AG04450 (cell line): Measurements from ENCODE around the gene PLEKHG3. TPM values are rescaled to one million over a fixed set of nuclear protein-coding genes. Genes with fewer than 3 reads are reported as not detected.

Experiments used
- CTCF ChIA-PET: fragments of 300-600, 350-600 bp; formaldehyde crosslinking; extraction: SDS; loops from one replicate; lab custom pipeline; 2022; ENCODE audit warnings: antibody characterized with exemption, inconsistent platforms; lab: Charles Lee
- POLR2A ChIA-PET: fragments of 350-600 bp; formaldehyde crosslinking; extraction: SDS; loops from one replicate; lab custom pipeline; 2021; ENCODE audit warnings: antibody characterized with exemption, inconsistent platforms; lab: Yijun Ruan, JAX
- DNase-seq: peaks from one replicate; pipeline ENCODE4 v3.0.0-alpha.2; 2011; ENCODE audit warnings: low read depth, low spot score
- H3K27ac ChIP-seq: one replicate; pipeline ENCODE4 v1.5.1; 2012; ENCODE audit warnings: low read depth, low read length, control low read depth
- H3K27me3 ChIP-seq: one replicate; pipeline ENCODE4 v1.6.0; 2012; ENCODE audit warnings: low read length; ENCODE audit not compliant: control insufficient read depth, insufficient read depth
- H3K4me3 ChIP-seq: 2 replicates; pipeline ENCODE4 v1.5.1; 2011; ENCODE audit warnings: mild to moderate bottlenecking, low read depth, low read length, control low read depth
- H3K9me3 ChIP-seq: 2 replicates; pipeline ENCODE4 v1.5.1; 2012; ENCODE audit warnings: low read length; ENCODE audit not compliant: control insufficient read depth, insufficient read depth
- polyA plus RNA-seq: library from polyadenylated mRNA; depleted of rRNA; stranded (reverse); fragments of >200 nt; gene quantifications from 2 replicates; pipeline ENCODE4 v1.2.3, GENCODE V29; 2011
- TF ChIP-seq, protein P1 (sequence below): IDR thresholded peaks from 2 replicates; pipeline ENCODE4 v1.5.1; 2011; ENCODE audit warnings: low read depth, low read length, control low read depth, inconsistent platforms

Gene PLEKHG3
- polyA plus RNA-seq, 1 experiment = 6.6 TPM

GRCh38 chr14:64762044-64763034 lies 58.1 kb downstream of the PLEKHG3 start:
- ChIA-PET CTCF (interaction anchor here (0.9 to 2.2 kb wide), 8 partner anchors 55 to 222 kb away, joined by 3 to 20 read pairs (median 4); partner anchors contain the start of gene HSPA2), POLR2A (interaction anchor here (0.6 to 1.4 kb wide), 6 partner anchors 58 to 257 kb away, joined by 3 to 6 read pairs (median 4); partner anchors contain the start of genes PLEKHG3 and ZBTB1)
- H3K27me3 ChIP-seq = peaks cover 4% of the 10 kb centered on the region
- no peaks in the 10 kb centered on the region for H3K9me3 ChIP-seq
- peak; percentile 93 for DNase-seq
- TF ChIP-seq, protein P1, sequence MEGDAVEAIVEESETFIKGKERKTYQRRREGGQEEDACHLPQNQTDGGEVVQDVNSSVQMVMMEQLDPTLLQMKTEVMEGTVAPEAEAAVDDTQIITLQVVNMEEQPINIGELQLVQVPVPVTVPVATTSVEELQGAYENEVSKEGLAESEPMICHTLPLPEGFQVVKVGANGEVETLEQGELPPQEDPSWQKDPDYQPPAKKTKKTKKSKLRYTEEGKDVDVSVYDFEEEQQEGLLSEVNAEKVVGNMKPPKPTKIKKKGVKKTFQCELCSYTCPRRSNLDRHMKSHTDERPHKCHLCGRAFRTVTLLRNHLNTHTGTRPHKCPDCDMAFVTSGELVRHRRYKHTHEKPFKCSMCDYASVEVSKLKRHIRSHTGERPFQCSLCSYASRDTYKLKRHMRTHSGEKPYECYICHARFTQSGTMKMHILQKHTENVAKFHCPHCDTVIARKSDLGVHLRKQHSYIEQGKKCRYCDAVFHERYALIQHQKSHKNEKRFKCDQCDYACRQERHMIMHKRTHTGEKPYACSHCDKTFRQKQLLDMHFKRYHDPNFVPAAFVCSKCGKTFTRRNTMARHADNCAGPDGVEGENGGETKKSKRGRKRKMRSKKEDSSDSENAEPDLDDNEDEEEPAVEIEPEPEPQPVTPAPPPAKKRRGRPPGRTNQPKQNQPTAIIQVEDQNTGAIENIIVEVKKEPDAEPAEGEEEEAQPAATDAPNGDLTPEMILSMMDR = no peak
- H3K27ac ChIP-seq = peak overlapping the region; percentile 82
- peak overlapping the region; percentile 25 for H3K4me3 ChIP-seq

DNA sequence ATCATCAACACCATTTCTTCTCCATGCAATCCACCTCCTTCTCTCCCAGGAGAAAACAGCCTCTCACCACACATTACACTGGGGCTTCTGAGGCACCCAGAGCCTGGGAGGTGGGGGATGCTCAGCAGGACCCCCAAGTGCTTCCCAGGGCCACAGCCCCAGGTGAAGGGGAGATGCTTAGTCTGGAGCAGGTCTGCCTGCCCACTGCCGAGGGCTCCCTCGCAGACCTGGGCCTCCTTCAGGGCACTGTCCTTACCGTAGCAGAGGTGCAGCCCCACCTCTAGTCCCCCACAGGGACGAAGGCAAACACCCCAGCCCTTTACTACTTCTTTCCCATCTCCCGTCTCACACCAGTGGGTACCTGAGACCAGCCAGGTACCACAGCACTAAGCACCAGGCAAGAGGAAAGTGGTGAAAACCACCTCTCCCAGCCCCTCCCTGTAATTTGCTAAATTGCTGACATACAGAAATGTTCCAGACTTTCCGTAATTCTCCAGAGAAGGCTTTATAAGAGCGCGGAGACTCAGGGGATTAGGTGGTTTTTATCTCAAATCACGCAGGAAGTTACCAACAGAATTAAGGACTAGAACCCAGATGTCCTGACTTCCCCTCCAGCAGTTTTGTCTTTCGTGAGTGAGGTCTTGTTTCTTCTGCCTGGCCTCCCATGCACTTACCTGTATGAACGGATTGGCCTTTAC lies 59.0 kb downstream of the PLEKHG3 start:
- CTCF ChIA-PET = interaction anchor here (1.0 to 1.4 kb wide), 3 partner anchors 126 to 223 kb away, joined by 3 to 5 read pairs (median 3); partner anchors contain the start of gene HSPA2
- Histone ChIP-seq H3K4me3 (no peak overlapping the region), H3K9me3 (no peaks in the 10 kb centered on the region), H3K27ac (no peak overlapping the region), H3K27me3 (peaks cover 6% of the 10 kb centered on the region)
- TF ChIP-seq, protein P1 = no peak
- POLR2A ChIA-PET = interaction anchor here (1.2 to 1.4 kb wide), 2 partner anchors 59 to 258 kb away, joined by 4 to 5 read pairs; partner anchors contain the start of genes PLEKHG3 and ZBTB1
- DNase-seq = no peak

DNA sequence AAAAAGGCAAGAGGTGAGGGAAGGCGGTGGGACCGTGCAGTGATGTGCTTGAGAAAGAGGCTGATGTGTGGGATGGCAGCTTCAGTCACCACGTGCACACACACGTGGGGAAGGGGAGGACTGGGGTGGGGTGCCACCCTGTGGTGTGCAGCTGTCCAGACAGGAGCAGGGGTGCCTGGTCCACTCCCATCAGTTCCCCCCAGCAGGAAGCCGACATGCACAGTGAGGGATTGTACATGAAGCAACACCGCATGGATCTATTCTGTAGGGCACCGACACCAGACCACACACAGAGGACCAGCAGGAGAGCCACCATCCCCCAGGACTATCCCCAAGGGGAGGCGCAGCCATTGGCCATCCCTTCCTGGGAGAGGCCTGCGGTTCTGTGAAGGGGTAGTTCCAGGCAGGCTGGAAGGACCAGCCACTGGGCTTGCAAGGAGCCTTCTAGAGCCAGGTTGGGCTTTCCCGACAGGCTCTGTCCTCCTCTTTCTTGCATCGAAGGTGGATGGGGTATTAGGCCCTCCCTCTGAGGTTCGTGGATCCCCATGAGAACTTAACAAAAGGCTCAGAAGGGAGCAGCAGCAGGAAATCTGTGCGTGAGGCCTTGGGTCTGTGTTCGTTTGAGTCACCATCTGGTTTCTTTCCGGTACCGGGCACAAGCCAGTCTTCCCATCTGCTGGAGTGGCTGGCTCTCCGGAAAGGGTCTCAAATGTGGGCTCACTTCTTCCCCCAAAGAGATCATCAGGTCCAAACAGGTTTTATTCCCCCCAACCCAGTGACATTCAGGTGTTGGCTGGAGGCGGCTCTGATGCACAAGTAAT lies 59.8 kb downstream of the PLEKHG3 start:
- no peaks in the 10 kb centered on the region for H3K9me3 ChIP-seq
- CTCF ChIA-PET = interaction anchor here (0.6 to 1.7 kb wide), 15 partner anchors 9 to 420 kb away, joined by 3 to 24 read pairs (median 3); no protein-coding TSS in a partner anchor
- no peak for DNase-seq
- no peak overlapping the region for H3K4me3 ChIP-seq
- TF ChIP-seq, protein P1 = 0 out of 2 replicates have a peak, but pooled peaks have one; percentile 9
- H3K27ac ChIP-seq = no peak overlapping the region
- POLR2A ChIA-PET = interaction anchor here (1.1 kb wide), 1 partner anchor 260 kb away, joined by 5 read pairs; the partner anchor contains the start of gene ZBTB1
- H3K27me3 ChIP-seq = peaks cover 10% of the 10 kb centered on the region

- Histone ChIP-seq H3K9me3 (no peaks in the 10 kb centered on the region), H3K4me3 (peak overlapping the region; percentile 35; the same call in 1 of the 2 replicates), H3K27ac (no peak overlapping the region), H3K27me3 (peaks cover 10% of the 10 kb centered on the region)
- peak; percentile 49 for DNase-seq
- TF ChIP-seq, protein P1 = peak; percentile 93
- CTCF ChIA-PET = interaction anchor here (0.6 to 1.7 kb wide), 17 partner anchors 8 to 421 kb away, joined by 3 to 24 read pairs (median 3); no protein-coding TSS in a partner anchor
- POLR2A ChIA-PET = interaction anchor here (1.1 kb wide), 1 partner anchor 261 kb away, joined by 5 read pairs; the partner anchor contains the start of gene ZBTB1
Observed at GRCh38 chr14:64764641-64765520, 60.7 kb downstream of the PLEKHG3 start.
